K562 (cell line): ENCODE measurements around the gene CACNA1C.

Experiments used
- FOSL1 ChIP-seq: fragments of 200-800 bp; sonication (Bioruptor generic); conservative IDR thresholded peaks from 2 replicates; pipeline ENCODE4 v1.6.1; 2016; ENCODE audit warnings: missing genetic modification characterization, missing compliant biosample characterization
- NFXL1 ChIP-seq: fragments of 450-650 bp; formaldehyde crosslinking; IDR thresholded peaks from 2 replicates; pipeline ENCODE4 v1.4.0; 2021; ENCODE audit warnings: mild to moderate bottlenecking
- POLR2A ChIP-seq: fragments of 450-650 bp; conservative IDR thresholded peaks from 2 replicates; pipeline ENCODE4 v1.6.1; 2016
- POLR2AphosphoS5 ChIP-seq: IDR thresholded peaks from 2 replicates; pipeline ENCODE4 v1.6.1; 2011; ENCODE audit warnings: mild to moderate bottlenecking, low read depth, low read length, moderate library complexity; ENCODE audit not compliant: control insufficient read depth, insufficient read depth
- SMARCB1 ChIP-seq: IDR thresholded peaks from 2 replicates; pipeline ENCODE4 v1.6.1; 2011; ENCODE audit warnings: improper control_type of control experiment, low read depth; ENCODE audit not compliant: insufficient read length
- ZBED1 ChIP-seq: IDR thresholded peaks from 2 replicates; pipeline ENCODE4 v1.6.1; 2014
- ZNF12 ChIP-seq: sonication (generic); formaldehyde crosslinking; IDR thresholded peaks from 2 replicates; pipeline ENCODE4 v1.4.0; 2020; ENCODE audit warnings: mild to moderate bottlenecking, missing genetic modification reagents
- ZNF124 ChIP-seq: sonication (generic); formaldehyde crosslinking; IDR thresholded peaks from 2 replicates; pipeline ENCODE4 v1.8.1; 2022; ENCODE audit warnings: missing genetic modification reagents
- ZNF143 ChIP-seq: sonication (generic); formaldehyde crosslinking; IDR thresholded peaks from 2 replicates; pipeline ENCODE4 v1.9.0; 2022; ENCODE audit warnings: mild to moderate bottlenecking, missing genetic modification reagents
- ZNF23 ChIP-seq: fragments of 250-450 bp; sonication (Bioruptor Pico); IDR thresholded peaks from 2 replicates; pipeline ENCODE4 v1.4.0; 2020; ENCODE audit warnings: mild to moderate bottlenecking
- TF ChIP-seq, protein P1 (sequence below): sonication (generic); formaldehyde crosslinking; IDR thresholded peaks from 2 replicates; pipeline ENCODE4 v1.5.0; 2020; ENCODE audit warnings: missing genetic modification reagents
- TF ChIP-seq, protein P2 (sequence below), 3 experiments: IDR thresholded peaks in 2 of 3; conservative IDR thresholded peaks in 1 of 3; 2 replicates each; pipeline ENCODE4 v1.5.1; 2011 to 2012; ENCODE audit warnings: low read length in 3 of 3, mild to moderate bottlenecking in 3 of 3, control low read depth in 2 of 3, improper control_type of control experiment in 1 of 3, inconsistent platforms in 1 of 3, low read depth in 1 of 3, mixed read lengths in 1 of 3, moderate library complexity in 1 of 3; ENCODE audit not compliant: insufficient read depth in 2 of 3

DNA sequence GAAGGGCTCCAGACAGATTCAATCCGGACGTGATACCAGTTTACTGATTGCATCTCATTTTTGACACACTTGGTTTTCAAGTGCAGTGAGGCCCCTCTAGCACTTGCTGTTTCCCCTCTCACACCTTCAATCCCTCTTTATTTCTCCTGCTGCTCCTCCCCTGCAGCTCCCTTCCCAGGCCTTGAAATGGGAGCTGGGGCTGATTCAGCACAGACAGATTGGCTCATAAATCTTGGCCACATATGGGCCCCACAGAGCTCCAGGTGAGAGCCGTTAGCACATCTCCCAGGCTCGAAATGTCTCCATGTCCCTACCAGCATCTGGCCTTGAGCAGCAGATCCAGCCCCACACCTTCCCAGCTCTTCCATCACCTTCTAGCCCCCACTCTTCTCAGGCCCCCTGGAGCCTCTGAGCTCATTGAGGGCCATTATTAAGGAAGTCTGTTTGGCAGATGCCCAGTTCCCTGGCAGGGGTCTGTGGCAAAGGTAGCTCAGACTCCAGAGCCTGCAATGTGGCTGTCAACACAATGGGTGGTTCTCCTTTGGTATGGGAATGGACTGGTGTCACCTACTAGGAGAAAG, 521.7 kb downstream of the CACNA1C start:
- TF ChIP-seq, protein P1, sequence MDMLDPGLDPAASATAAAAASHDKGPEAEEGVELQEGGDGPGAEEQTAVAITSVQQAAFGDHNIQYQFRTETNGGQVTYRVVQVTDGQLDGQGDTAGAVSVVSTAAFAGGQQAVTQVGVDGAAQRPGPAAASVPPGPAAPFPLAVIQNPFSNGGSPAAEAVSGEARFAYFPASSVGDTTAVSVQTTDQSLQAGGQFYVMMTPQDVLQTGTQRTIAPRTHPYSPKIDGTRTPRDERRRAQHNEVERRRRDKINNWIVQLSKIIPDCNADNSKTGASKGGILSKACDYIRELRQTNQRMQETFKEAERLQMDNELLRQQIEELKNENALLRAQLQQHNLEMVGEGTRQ = no peak
- TF ChIP-seq ZNF12 (CRISPR knock-in tag) = no peak
- no peak for TF ChIP-seq ZBED1
- no peak for TF ChIP-seq POLR2A
- TF ChIP-seq SMARCB1 = no peak
- TF ChIP-seq ZNF143 (CRISPR knock-in tag) = no peak
- no peak for TF ChIP-seq ZNF23
- TF ChIP-seq, protein P2, sequence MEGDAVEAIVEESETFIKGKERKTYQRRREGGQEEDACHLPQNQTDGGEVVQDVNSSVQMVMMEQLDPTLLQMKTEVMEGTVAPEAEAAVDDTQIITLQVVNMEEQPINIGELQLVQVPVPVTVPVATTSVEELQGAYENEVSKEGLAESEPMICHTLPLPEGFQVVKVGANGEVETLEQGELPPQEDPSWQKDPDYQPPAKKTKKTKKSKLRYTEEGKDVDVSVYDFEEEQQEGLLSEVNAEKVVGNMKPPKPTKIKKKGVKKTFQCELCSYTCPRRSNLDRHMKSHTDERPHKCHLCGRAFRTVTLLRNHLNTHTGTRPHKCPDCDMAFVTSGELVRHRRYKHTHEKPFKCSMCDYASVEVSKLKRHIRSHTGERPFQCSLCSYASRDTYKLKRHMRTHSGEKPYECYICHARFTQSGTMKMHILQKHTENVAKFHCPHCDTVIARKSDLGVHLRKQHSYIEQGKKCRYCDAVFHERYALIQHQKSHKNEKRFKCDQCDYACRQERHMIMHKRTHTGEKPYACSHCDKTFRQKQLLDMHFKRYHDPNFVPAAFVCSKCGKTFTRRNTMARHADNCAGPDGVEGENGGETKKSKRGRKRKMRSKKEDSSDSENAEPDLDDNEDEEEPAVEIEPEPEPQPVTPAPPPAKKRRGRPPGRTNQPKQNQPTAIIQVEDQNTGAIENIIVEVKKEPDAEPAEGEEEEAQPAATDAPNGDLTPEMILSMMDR (IDR thresholded peaks at IDR 0.05 in 2 of 3, conservative IDR thresholded peaks at IDR 0.05 in 1 of 3; ENCODE audit: insufficient read depth in 2 of 3, low read depth in 1 of 3, low read length in 3 of 3) = no peak
- no peak for TF ChIP-seq NFXL1 (CRISPR knock-in tag)
- no peak for TF ChIP-seq POLR2AphosphoS5
- TF ChIP-seq ZNF124 (CRISPR knock-in tag) = no peak
- TF ChIP-seq FOSL1 (tag) = no peak
